Measurements from ENCODE around the gene NFYC.
A peak's percentile ranks its signal among the peaks of the same experiment; 100 is the strongest.

Gene NFYC

GRCh38 chr1:40665335-40666171, 26.0 kb upstream of the NFYC start, which contains the start of gene RIMS3:
Gene RIMS3 (minus strand): TSS chr1:40665682. CDS start chr1:40641925, 23,757 bp downstream.
- H3K4me3 ChIP-seq (ENCODE audit: extremely low read depth, insufficient read depth, low read length, poor library complexity, severe bottlenecking), result peak within 1 kb of the TSS; percentile 55
- H3K9me3 ChIP-seq (ENCODE audit: control insufficient read depth, low read length), result no peaks in the 10 kb centered on the region
- no peaks in the 10 kb centered on the region for H3K36me3 ChIP-seq (ENCODE audit: control insufficient read depth, insufficient read depth, low read length)
- WGBS, 2 experiments (ENCODE audit: insufficient coverage in 2 of 2), result 0 to 1% methylated on average over 22 to 32 of the region's 59 CpGs
- H3K27ac ChIP-seq (ENCODE audit: low read depth, low read length, severe bottlenecking), result no peak within 1 kb of the TSS
- peaks cover 7% of the 10 kb centered on the region for H3K4me1 ChIP-seq (ENCODE audit: control insufficient read depth, insufficient read depth, low read length, poor library complexity, severe bottlenecking)

GRCh38 chr1:40668769-40669525, 22.6 kb upstream of the NFYC start:
- Histone ChIP-seq H3K36me3 (ENCODE audit: control insufficient read depth, insufficient read depth, low read length) (no peaks in the 10 kb centered on the region), H3K9me3 (ENCODE audit: control insufficient read depth, low read length) (no peaks in the 10 kb centered on the region), H3K4me1 (ENCODE audit: control insufficient read depth, insufficient read depth, low read length, poor library complexity, severe bottlenecking) (peaks cover 3% of the 10 kb centered on the region), H3K27ac (ENCODE audit: low read depth, low read length, severe bottlenecking) (no peak overlapping the region), H3K4me3 (ENCODE audit: extremely low read depth, insufficient read depth, low read length, poor library complexity, severe bottlenecking) (no peak overlapping the region)
- WGBS, 2 experiments (ENCODE audit: insufficient coverage in 2 of 2), result 12 to 15% methylated on average over 15 to 17 of the region's 21 CpGs

- WGBS, 2 experiments (ENCODE audit: insufficient coverage in 2 of 2), result 38 to 81% methylated on average over 1 to 4 of the region's 4 CpGs
These were observed 18.1 kb upstream of the NFYC start for GRCh38 chr1:40673452-40673851.

GRCh38 chr1:40676501-40676900, 15.0 kb upstream of the NFYC start:
- no peak overlapping the region for H3K27ac ChIP-seq (ENCODE audit: low read depth, low read length, severe bottlenecking)
- no peaks in the 10 kb centered on the region for H3K4me1 ChIP-seq (ENCODE audit: control insufficient read depth, insufficient read depth, low read length, poor library complexity, severe bottlenecking)
- 80 to 86% methylated on average over 1 of the region's 1 CpG for WGBS, 2 experiments (ENCODE audit: insufficient coverage in 2 of 2)
- H3K36me3 ChIP-seq (ENCODE audit: control insufficient read depth, insufficient read depth, low read length), result no peaks in the 10 kb centered on the region
- no peak overlapping the region for H3K4me3 ChIP-seq (ENCODE audit: extremely low read depth, insufficient read depth, low read length, poor library complexity, severe bottlenecking)
- H3K9me3 ChIP-seq (ENCODE audit: control insufficient read depth, low read length), result no peaks in the 10 kb centered on the region

More at GRCh38 chr1:40673452-40673851, 18.1 kb upstream of the NFYC start:
- no peaks in the 10 kb centered on the region for H3K4me1 ChIP-seq (ENCODE audit: control insufficient read depth, insufficient read depth, low read length, poor library complexity, severe bottlenecking)
- no peak overlapping the region for H3K27ac ChIP-seq (ENCODE audit: low read depth, low read length, severe bottlenecking)
- H3K9me3 ChIP-seq (ENCODE audit: control insufficient read depth, low read length), result no peaks in the 10 kb centered on the region
- no peaks in the 10 kb centered on the region for H3K36me3 ChIP-seq (ENCODE audit: control insufficient read depth, insufficient read depth, low read length)
- no peak overlapping the region for H3K4me3 ChIP-seq (ENCODE audit: extremely low read depth, insufficient read depth, low read length, poor library complexity, severe bottlenecking)

- no peaks in the 10 kb centered on the region for H3K9me3 ChIP-seq (ENCODE audit: control insufficient read depth, low read length)
- no peak overlapping the region for H3K4me3 ChIP-seq (ENCODE audit: extremely low read depth, insufficient read depth, low read length, poor library complexity, severe bottlenecking)
- H3K36me3 ChIP-seq (ENCODE audit: control insufficient read depth, insufficient read depth, low read length), result no peaks in the 10 kb centered on the region
- no peaks in the 10 kb centered on the region for H3K4me1 ChIP-seq (ENCODE audit: control insufficient read depth, insufficient read depth, low read length, poor library complexity, severe bottlenecking)
- 100% methylated on average over 1 of the region's 2 CpGs; no CpG with 5 or more reads in 1 of the 2 experiments for WGBS, 2 experiments (ENCODE audit: insufficient coverage in 2 of 2)
- H3K27ac ChIP-seq (ENCODE audit: low read depth, low read length, severe bottlenecking), result no peak overlapping the region
These were observed 12.1 kb upstream of the NFYC start for GRCh38 chr1:40679165-40679953.

GRCh38 chr1:40684669-40685068, 6.8 kb upstream of the NFYC start:
- H3K36me3 ChIP-seq (ENCODE audit: control insufficient read depth, insufficient read depth, low read length), result peaks cover 21% of the 10 kb centered on the region
- 96% methylated on average over 3 of the region's 3 CpGs for WGBS, 2 experiments (ENCODE audit: insufficient coverage in 2 of 2)

GRCh38 chr1:40687059-40687458, 4.4 kb upstream of the NFYC start:
- WGBS, 2 experiments (ENCODE audit: insufficient coverage in 2 of 2), result 92 to 94% methylated on average over 5 to 7 of the region's 7 CpGs
- H3K4me3 ChIP-seq (ENCODE audit: extremely low read depth, insufficient read depth, low read length, poor library complexity, severe bottlenecking), result no peak overlapping the region
- peaks cover 28% of the 10 kb centered on the region for H3K36me3 ChIP-seq (ENCODE audit: control insufficient read depth, insufficient read depth, low read length)
- H3K9me3 ChIP-seq (ENCODE audit: control insufficient read depth, low read length), result no peaks in the 10 kb centered on the region
- no peak overlapping the region for H3K27ac ChIP-seq (ENCODE audit: low read depth, low read length, severe bottlenecking)
- peaks cover 7% of the 10 kb centered on the region for H3K4me1 ChIP-seq (ENCODE audit: control insufficient read depth, insufficient read depth, low read length, poor library complexity, severe bottlenecking)

More at GRCh38 chr1:40684669-40685068, 6.8 kb upstream of the NFYC start:
- Histone ChIP-seq H3K27ac (ENCODE audit: low read depth, low read length, severe bottlenecking) (no peak overlapping the region), H3K4me3 (ENCODE audit: extremely low read depth, insufficient read depth, low read length, poor library complexity, severe bottlenecking) (no peak overlapping the region), H3K4me1 (ENCODE audit: control insufficient read depth, insufficient read depth, low read length, poor library complexity, severe bottlenecking) (no peaks in the 10 kb centered on the region), H3K9me3 (ENCODE audit: control insufficient read depth, low read length) (no peaks in the 10 kb centered on the region)

- Histone ChIP-seq H3K4me1 (ENCODE audit: control insufficient read depth, insufficient read depth, low read length, poor library complexity, severe bottlenecking) (peaks cover 7% of the 10 kb centered on the region), H3K4me3 (ENCODE audit: extremely low read depth, insufficient read depth, low read length, poor library complexity, severe bottlenecking) (no peak overlapping the region), H3K9me3 (ENCODE audit: control insufficient read depth, low read length) (no peaks in the 10 kb centered on the region), H3K27ac (ENCODE audit: low read depth, low read length, severe bottlenecking) (no peak overlapping the region), H3K36me3 (ENCODE audit: control insufficient read depth, insufficient read depth, low read length) (peaks cover 28% of the 10 kb centered on the region)
- 95% methylated on average over 6 of the region's 6 CpGs for WGBS, 2 experiments (ENCODE audit: insufficient coverage in 2 of 2)
These were observed 3.8 kb upstream of the NFYC start for GRCh38 chr1:40687661-40688060.

GRCh38 chr1:40689737-40690136, 1.8 kb upstream of the NFYC start:
- 40% methylated on average over 1 of the region's 1 CpG; no CpG with 5 or more reads in 1 of the 2 experiments for WGBS, 2 experiments (ENCODE audit: insufficient coverage in 2 of 2)
- H3K36me3 ChIP-seq (ENCODE audit: control insufficient read depth, insufficient read depth, low read length), result peaks cover 28% of the 10 kb centered on the region
- H3K4me3 ChIP-seq (ENCODE audit: extremely low read depth, insufficient read depth, low read length, poor library complexity, severe bottlenecking), result no peak overlapping the region
- H3K27ac ChIP-seq (ENCODE audit: low read depth, low read length, severe bottlenecking), result no peak overlapping the region
- H3K9me3 ChIP-seq (ENCODE audit: control insufficient read depth, low read length), result no peaks in the 10 kb centered on the region
- H3K4me1 ChIP-seq (ENCODE audit: control insufficient read depth, insufficient read depth, low read length, poor library complexity, severe bottlenecking), result peaks cover 7% of the 10 kb centered on the region

- H3K9me3 ChIP-seq (ENCODE audit: control insufficient read depth, low read length), result no peaks in the 10 kb centered on the region
- H3K36me3 ChIP-seq (ENCODE audit: control insufficient read depth, insufficient read depth, low read length), result peaks cover 28% of the 10 kb centered on the region
- H3K4me3 ChIP-seq (ENCODE audit: extremely low read depth, insufficient read depth, low read length, poor library complexity, severe bottlenecking), result peak overlapping the region; percentile 71
- WGBS, 2 experiments (ENCODE audit: insufficient coverage in 2 of 2), result 13 to 28% methylated on average over 10 to 12 of the region's 18 CpGs
- H3K4me1 ChIP-seq (ENCODE audit: control insufficient read depth, insufficient read depth, low read length, poor library complexity, severe bottlenecking), result peaks cover 7% of the 10 kb centered on the region
- H3K27ac ChIP-seq (ENCODE audit: low read depth, low read length, severe bottlenecking), result peak overlapping the region; percentile 99
These were observed 550 bp upstream of the NFYC start for GRCh38 chr1:40690771-40691537.

Measured in mesodermal cell (in vitro differentiated cells).